Activated effector memory CD4-positive, alpha-beta T cell treated with Interleukin-2 at 50 U/mL for 16 hours (primary cell): ENCODE results near the gene SPAG16.
"Not testable (repeated sequence)": the region's sequence is repeated elsewhere in the genome, so short reads cannot be mapped to it uniquely, and the experiment has no call there.

ENCODE experiments used
- DNase-seq: peaks from one replicate; pipeline ENCODE4 v3.0.0-alpha.2; 2020

Gene SPAG16

DNA sequence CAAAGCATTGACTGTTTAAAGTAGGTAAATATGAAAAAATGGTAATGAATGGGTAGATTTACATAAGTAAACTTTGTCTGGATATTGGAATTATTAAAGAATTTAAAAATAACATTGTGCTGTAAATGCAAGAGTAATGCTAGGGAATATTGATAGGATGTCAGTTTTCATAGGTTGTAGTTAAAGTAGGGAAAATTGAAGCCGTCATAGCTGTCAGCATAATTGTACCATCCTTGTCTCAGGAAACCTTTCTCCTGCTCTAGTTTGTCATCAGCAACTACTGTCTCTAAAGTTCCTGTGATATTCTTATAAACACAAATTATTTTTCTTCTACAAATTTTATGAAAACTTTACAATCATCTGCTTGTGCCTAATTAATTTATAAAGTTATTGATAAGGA is 10.1 kb upstream of the SPAG16 start:
- no peak for DNase-seq

DNA sequence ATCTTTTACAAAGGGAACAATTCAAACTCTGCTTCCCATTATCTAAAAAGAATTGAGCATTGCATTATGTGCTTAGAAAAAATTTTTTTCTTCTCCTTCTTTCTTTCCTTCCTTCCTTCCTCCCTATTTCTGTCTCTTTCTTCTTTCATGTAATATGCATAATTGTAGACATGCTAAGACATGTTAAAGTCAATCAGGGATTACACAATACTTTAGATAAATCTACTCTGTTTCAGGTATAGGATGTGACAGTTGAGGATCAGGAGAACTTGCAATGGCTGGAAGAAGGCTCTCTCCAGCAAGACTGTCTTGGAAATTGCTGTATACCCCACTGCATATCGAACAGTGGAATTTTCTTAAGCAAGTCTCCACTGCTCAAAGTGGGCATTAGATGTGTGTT is 9.0 kb upstream of the SPAG16 start:
- no peak for DNase-seq

DNA sequence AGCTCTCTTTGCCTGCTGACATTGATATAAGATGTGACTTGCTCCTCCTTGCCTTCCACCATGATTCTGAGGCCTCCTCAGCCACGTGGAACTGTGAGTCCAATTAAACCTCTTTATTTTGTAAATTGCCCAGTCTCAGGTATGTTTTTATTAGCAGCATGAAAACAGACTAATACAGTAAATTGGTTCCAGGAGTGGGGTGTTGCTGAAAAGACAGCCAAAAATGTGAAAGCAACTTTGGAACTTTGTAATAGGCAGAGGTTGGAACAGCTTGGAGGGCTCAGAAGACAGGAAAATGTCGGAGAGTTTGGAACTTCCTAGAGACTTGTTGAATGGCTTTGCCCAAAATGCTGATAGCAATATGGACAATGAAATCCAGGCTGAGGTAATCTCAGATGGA is 7.1 kb upstream of the SPAG16 start:
- DNase-seq, result not testable (repeated sequence)

GRCh38 chr2:213279116-213279620 is 5.1 kb upstream of the SPAG16 start:
- no peak for DNase-seq

GRCh38 chr2:213279971-213280370 is 4.3 kb upstream of the SPAG16 start:
- no peak for DNase-seq

DNA sequence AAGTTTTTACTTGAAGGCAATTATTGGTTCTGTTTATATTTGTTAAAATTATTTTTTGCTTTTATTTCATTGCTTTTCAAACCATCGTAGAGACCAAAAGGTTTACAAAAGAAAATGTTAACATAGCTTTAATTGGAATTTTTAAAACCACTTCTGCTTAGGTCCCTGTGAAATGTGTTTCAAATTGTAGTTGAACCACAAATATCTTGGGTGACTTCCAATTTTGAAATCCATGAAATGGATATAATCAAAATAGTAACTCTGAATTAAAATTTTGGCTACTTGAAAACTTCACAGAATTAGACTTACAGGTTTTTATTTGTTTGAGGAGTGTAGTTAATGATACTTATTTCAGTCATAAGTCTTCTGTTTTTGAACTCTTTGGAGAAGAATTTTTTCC is 3.1 kb upstream of the SPAG16 start:
- no peak for DNase-seq

DNA sequence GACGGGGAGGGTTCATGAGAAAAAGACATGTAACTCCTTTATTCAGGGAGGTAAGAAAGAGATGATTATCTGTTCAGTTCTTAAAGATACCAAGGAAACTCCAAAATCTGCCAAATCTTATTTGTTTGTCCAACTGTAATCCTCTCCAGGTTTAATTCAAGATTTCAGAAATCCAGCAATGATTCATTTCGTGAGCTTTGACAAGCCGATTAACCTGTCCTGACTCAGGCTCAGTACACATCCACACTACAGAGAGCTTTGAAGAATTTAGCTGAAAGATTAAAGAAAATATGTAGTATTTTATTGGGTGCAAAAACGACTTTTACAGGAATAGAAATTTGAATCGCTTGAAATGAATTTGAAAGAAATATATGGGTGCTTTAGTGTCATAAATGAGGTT is 1.1 kb downstream of the SPAG16 start:
- DNase-seq, result no peak

GRCh38 chr2:213286161-213286560 is 1.9 kb downstream of the SPAG16 start:
- no peak for DNase-seq

DNA sequence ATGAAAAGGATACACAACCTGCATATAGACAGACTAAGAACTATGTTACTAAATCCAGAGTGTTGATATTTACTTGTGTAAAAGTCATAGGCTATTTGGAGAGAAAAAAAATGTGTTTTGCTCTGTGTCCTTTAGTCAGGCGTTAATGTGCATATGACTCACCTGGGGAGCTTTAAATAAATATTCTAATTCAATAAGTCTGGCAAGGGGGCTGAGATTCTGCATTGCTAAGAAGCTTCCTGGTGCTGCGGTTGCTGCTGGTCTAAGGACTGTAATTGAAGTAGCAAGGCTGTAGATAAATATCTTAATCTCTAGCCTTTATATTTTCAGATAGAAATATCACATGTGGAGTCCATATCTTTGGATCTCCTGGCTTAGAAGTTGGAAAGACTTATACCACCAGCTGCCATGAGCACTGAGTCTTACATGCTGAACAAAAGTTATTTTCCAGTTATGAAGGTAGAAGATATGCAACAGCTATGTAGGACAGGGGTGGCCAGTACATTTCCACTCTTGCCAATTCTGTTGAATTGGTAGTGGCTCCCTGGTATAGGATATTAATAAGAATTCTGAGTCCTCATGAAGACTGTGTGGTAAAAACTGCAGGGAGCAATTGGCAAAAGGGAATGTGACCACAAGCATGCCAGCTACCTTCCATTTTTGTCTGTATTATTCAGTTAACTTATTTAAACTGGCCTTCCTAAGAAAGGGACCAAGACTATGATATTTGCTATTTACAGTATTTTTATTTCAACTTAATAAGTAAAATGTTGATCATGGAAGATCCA is 4.8 kb downstream of the SPAG16 start:
- DNase-seq, result no peak

DNA sequence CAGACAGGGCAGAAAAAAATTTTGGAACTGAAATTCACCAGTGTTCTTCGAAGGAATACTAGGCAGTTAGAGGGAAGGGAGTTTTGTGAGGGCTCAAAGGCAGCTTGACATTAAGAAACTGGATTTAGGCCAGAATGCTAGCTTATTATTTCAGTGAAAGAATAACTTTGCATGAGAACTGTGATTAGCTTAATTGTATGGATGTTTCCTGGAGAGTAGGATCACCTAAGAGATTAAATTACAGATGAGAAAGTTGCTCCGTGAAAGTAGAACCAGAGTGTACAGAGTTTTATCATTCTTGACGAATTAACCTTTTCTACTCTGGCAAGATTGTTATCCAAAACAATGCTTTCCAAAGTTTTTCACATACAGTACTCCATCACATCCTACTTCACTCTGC is 6.2 kb downstream of the SPAG16 start:
- DNase-seq, result no peak

DNA sequence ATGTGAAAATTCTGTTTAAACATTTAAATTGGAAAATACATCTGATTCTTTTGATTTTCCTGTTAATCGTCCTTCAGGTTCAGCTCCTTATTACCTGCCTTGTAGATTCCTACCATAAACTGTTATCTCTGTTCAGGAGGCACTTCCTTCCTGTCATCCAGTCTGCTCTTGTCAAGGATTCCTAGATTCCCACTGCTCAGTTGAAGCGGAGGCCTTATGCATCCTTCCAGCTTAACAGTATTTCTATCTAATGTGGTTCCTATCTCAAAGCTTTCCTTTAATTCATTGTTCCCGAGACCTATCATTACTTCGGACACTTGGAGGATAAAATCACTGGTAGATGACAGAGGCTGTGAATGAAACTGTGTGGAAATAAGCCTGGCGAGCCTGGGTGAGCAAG is 12.0 kb downstream of the SPAG16 start:
- no peak for DNase-seq

GRCh38 chr2:213306316-213306942 is 22.2 kb downstream of the SPAG16 start:
- no peak for DNase-seq

- no peak for DNase-seq
These were observed 31.1 kb downstream of the SPAG16 start for GRCh38 chr2:213315168-213315876.

DNA sequence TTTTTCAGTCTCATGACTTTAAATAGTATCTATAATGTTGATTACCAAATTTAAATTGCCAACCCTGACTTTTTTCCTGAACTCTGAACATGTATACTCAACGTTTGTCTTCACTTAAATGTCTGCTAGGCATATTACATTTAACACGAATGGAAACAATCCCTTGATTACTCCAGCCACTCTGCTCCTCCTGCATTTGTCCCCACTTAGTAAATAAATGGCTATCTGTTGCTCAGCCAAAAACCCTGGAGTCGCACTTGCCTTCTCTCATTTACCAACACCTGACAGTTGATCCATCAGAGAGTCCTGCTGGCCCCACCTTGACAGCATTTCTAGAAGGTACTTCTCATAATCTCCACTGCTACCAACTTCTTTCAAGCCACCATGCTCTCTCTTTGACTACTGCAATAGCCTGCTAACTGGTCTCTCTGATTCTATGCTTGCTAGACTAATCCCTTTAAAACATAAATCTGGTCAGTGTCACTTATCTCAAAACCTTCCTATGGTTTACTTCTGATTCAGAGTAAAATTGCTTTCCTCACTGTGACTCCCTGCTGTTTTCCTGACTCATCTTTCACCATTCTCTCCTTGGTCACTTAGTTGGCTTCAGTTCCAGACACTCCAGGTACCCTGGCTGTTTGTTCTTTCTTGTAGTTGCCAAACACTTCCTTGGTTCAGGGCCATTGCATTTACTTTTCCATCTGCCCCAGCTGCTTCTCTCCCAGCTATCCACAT is 31.9 kb downstream of the SPAG16 start:
- DNase-seq, result no peak

- no peak for DNase-seq
These were observed 33.7 kb downstream of the SPAG16 start for GRCh38 chr2:213317929-213318328.

- DNase-seq, result no peak
These were observed 36.3 kb downstream of the SPAG16 start for GRCh38 chr2:213320604-213321003.

DNA sequence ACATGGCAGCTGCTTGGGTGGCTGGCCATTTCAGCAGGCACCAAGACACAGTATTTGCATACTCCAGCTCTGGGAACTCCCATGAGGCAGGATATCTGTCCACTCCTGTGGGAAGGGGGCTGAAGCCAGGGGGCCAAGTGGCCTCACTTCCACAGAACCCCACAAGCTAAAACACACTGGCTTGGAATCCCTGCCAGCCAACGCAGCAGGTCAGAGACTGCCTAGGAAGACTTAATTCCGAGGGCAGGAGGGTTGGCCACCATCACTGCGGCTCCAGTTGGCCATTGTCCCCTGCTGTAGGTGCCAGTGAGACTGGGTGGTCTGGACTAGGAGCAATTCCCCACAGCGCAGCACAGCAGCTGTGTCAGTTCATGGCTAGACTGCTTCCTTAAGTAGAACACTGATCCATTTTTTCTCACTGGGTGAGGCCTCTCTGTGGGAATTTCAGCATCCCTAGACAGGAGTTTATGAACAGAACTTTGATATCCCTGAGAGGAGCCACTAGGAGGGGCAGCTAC is 52.0 kb downstream of the SPAG16 start:
- no peak for DNase-seq

- no peak for DNase-seq
These were observed 69.2 kb downstream of the SPAG16 start for GRCh38 chr2:213353419-213353818.

DNA sequence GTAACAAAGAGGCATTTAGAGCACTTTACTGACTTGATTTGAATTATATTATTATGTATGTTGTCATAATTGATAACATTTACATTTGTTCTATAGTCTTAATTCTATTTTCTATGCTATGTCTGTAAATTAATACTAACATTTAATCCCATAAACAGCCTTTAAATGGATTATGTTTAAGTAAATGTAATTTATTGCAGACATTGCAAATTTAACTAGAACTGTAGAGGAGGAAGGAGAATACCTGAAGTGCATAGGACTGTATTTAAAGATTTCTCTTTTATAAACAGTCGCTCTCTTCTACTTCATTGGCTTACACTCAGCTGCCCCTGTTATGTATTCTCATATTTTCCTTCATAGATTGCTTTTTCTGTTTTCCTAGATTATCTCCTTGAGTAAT is 92.4 kb downstream of the SPAG16 start:
- no peak for DNase-seq

- not testable (repeated sequence) for DNase-seq
These were observed 122.8 kb downstream of the SPAG16 start for GRCh38 chr2:213407027-213407426.

DNA sequence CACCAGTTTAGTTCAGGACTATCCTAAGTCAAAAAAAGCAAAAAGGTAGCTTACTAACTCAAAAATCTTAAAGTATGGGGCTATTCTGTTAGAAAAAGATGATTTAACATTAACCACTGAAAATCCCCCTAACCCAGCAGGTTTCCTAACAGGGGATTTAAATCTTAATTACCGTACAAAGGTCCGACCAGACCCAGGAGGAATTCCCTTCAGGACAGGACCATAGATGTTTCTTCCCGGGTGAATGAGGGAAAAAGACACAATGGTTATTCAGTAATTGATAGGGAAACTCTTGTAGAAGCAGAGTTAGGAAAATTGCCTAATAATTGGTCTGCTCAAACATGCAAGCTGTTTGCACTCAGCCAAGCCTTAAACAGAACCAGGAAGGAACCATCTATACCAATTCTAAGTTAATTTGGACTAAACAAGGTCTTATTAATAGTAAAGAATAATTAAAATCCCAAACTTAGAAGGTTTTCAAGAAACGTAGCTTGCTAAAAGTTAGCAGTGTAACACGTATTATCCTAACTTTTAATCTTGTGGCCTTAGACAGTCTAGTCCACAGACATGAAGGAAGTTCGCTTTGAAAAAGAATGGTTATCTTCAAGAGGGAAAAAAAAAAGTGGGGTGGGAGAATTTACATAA is 124.3 kb downstream of the SPAG16 start:
- not testable (repeated sequence) for DNase-seq

GRCh38 chr2:213410687-213411086 is 126.4 kb downstream of the SPAG16 start:
- DNase-seq, result not testable (repeated sequence)
